Measurements from ENCODE around the gene SIN3B. TPM values are rescaled to one million over a fixed set of nuclear protein-coding genes. Genes with fewer than 3 reads are reported as not detected.

Gene SIN3B
- total and polyA plus RNA-seq, 2 donors (not counting 1 experiment from before 2014, with no cell fraction given) = 118 to 138 TPM

DNA sequence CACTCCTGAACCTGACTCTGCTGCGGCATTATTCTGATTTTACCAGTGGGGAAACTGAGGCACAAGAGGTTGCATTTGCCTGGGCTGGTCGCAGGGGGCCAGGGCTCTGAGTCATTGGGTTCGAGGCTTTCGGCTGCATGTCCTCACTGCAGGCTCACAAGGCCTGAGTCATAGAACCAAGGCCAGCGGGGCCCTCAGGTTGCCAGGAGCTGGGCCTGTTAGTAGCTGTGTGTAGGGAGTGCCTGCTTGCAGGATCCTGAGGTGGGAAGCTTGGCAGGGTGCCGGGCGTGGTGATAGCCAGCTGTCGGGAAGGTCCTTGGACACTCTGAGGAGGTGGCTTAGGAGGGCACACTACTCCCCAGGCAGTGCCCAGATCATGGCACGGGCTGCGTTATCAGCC lies 38.0 kb downstream of the SIN3B start:
- no peak for DNase-seq
- no peaks in the 10 kb centered on the region for H3K9me3 Mint-ChIP-seq (ENCODE audit: insufficient read depth)
- intact Hi-C loops (cut with micrococcal nuclease) = no loop called here
- Histone ChIP-seq H4K20me1 (ENCODE audit: control insufficient read depth, insufficient read depth, low read length, poor library complexity, severe bottlenecking) (peaks cover 8% of the 10 kb centered on the region), H3K4me1 (ENCODE audit: control insufficient read depth in 2 of 2, insufficient read depth in 2 of 2, low read length in 2 of 2) (peaks cover 7 to 9% of the 10 kb centered on the region in 2 donors), H3K9me3 (ENCODE audit: control extremely low read depth in 1 of 3, control insufficient read depth in 2 of 3, insufficient read depth in 1 of 3, low read length in 2 of 3) (no peaks in the 10 kb centered on the region), H3K4me2 (replicated peaks; ENCODE audit: low read depth, low read length, poor library complexity, severe bottlenecking) (no peak overlapping the region), H3K79me2 (ENCODE audit: control insufficient read depth, insufficient read depth, low read length) (peaks cover 38% of the 10 kb centered on the region), H3K36me3 (replicated peaks in 1 of 2; ENCODE audit: control extremely low read depth in 1 of 2, control insufficient read depth in 1 of 2, extremely low read depth in 1 of 2, insufficient read depth in 2 of 2, low read length in 1 of 2) (peaks cover 0 to 86% of the 10 kb centered on the region in 2 experiments), H2AFZ (ENCODE audit: insufficient read depth, low read depth, low read length, poor library complexity, severe bottlenecking) (no peak overlapping the region), H3K27ac (ENCODE audit: low read length in 2 of 2) (no peak overlapping the region), H3K27me3 (replicated peaks in 1 of 4; ENCODE audit: control extremely low read depth in 1 of 4, control insufficient read depth in 3 of 4, insufficient read depth in 4 of 4, low read length in 3 of 4) (no peaks in the 10 kb centered on the region), H3K4me3 (ENCODE audit: control extremely low read depth in 1 of 5, extremely low read depth in 1 of 5, insufficient read depth in 1 of 5, low read depth in 2 of 5, low read length in 4 of 5) (no peak overlapping the region), H3K9ac (ENCODE audit: low read length) (no peak overlapping the region)
- H3K27ac Mint-ChIP-seq = no peak overlapping the region
- ATAC-seq (ENCODE audit: low read depth) = no peak
- H3K4me3 Mint-ChIP-seq = no peak overlapping the region
- H3K27me3 Mint-ChIP-seq = no peaks in the 10 kb centered on the region
- 97% methylated on average over 10 of the region's 10 CpGs for WGBS (ENCODE audit: insufficient coverage)
- ChIA-PET POLR2A (no interaction called here), CTCF (no interaction called here)
- TF ChIP-seq EZH2 (IDR thresholded peaks at IDR 0.05; ENCODE audit: borderline replicate concordance, insufficient read depth, low read depth, low read length, poor library complexity, severe bottlenecking) = no peak
- peaks cover 9% of the 10 kb centered on the region for H3K4me1 Mint-ChIP-seq

DNA sequence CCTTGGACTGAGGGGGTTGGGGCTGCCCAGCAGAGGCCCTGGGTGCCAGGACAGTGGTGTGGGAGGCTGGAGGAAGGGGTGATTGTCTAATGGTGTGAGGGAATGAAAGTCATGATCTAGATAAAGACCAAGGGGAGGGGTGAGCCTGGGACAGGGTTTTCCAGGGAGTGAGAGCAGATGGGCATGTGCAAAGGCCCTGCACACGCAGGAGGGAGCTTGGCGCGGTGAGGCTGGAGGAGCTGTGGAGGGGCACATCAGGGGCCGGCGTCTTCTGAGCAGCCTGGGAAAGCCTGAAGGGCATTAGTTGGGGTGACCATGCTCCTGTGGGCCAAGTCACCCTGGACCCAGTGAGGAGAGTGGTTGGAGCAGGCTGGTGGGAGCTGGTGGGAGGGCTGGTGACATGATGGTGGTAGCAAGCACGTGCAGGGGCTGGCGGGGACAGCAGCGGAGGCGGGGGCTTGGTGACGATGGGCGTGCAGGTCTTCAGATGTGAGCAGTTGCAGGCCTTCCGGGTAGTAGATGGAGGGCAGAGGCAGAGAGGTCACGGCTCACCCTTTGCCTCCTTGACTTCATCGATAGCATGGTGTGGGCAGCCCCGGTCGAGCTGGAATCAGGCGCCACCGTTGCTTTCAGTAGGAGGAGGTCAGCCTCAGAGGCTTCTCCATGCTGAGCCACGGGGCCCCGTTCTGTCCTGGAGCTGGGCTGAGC lies 39.4 kb downstream of the SIN3B start:
- TF ChIP-seq, protein P1, sequence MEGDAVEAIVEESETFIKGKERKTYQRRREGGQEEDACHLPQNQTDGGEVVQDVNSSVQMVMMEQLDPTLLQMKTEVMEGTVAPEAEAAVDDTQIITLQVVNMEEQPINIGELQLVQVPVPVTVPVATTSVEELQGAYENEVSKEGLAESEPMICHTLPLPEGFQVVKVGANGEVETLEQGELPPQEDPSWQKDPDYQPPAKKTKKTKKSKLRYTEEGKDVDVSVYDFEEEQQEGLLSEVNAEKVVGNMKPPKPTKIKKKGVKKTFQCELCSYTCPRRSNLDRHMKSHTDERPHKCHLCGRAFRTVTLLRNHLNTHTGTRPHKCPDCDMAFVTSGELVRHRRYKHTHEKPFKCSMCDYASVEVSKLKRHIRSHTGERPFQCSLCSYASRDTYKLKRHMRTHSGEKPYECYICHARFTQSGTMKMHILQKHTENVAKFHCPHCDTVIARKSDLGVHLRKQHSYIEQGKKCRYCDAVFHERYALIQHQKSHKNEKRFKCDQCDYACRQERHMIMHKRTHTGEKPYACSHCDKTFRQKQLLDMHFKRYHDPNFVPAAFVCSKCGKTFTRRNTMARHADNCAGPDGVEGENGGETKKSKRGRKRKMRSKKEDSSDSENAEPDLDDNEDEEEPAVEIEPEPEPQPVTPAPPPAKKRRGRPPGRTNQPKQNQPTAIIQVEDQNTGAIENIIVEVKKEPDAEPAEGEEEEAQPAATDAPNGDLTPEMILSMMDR (IDR thresholded peaks at IDR 0.05) = no peak
- no peak for TF ChIP-seq EZH2 (IDR thresholded peaks at IDR 0.05; ENCODE audit: borderline replicate concordance, insufficient read depth, low read depth, low read length, poor library complexity, severe bottlenecking)
- DNase-seq (no peak), ATAC-seq (ENCODE audit: low read depth) (no peak)
- Mint-ChIP-seq H3K27ac (peak overlapping the region; percentile 15), H3K4me1 (no peaks in the 10 kb centered on the region), H3K9me3 (ENCODE audit: insufficient read depth) (no peaks in the 10 kb centered on the region), H3K27me3 (no peaks in the 10 kb centered on the region), H3K4me3 (no peak overlapping the region)
- Histone ChIP-seq H2AFZ (ENCODE audit: insufficient read depth, low read depth, low read length, poor library complexity, severe bottlenecking) (no peak overlapping the region), H3K36me3 (replicated peaks in 1 of 2; ENCODE audit: control extremely low read depth in 1 of 2, control insufficient read depth in 1 of 2, extremely low read depth in 1 of 2, insufficient read depth in 2 of 2, low read length in 1 of 2) (peaks cover 0 to 80% of the 10 kb centered on the region in 2 experiments), H3K9me3 (ENCODE audit: control extremely low read depth in 1 of 3, control insufficient read depth in 2 of 3, insufficient read depth in 1 of 3, low read length in 2 of 3) (no peaks in the 10 kb centered on the region), H3K27ac (ENCODE audit: low read length in 2 of 2) (no peak overlapping the region), H4K20me1 (ENCODE audit: control insufficient read depth, insufficient read depth, low read length, poor library complexity, severe bottlenecking) (peaks cover 11% of the 10 kb centered on the region), H3K9ac (ENCODE audit: low read length) (no peak overlapping the region), H3K4me2 (replicated peaks; ENCODE audit: low read depth, low read length, poor library complexity, severe bottlenecking) (no peak overlapping the region), H3K4me3 (ENCODE audit: control extremely low read depth in 1 of 5, extremely low read depth in 1 of 5, insufficient read depth in 1 of 5, low read depth in 2 of 5, low read length in 4 of 5) (no peak overlapping the region), H3K79me2 (ENCODE audit: control insufficient read depth, insufficient read depth, low read length) (peaks cover 45% of the 10 kb centered on the region), H3K4me1 (ENCODE audit: control insufficient read depth in 2 of 2, insufficient read depth in 2 of 2, low read length in 2 of 2) (no peaks in the 10 kb centered on the region), H3K27me3 (replicated peaks in 1 of 4; ENCODE audit: control extremely low read depth in 1 of 4, control insufficient read depth in 3 of 4, insufficient read depth in 4 of 4, low read length in 3 of 4) (no peaks in the 10 kb centered on the region)
- ChIA-PET POLR2A (no interaction called here), CTCF (no interaction called here)
- intact Hi-C loops (cut with micrococcal nuclease) = no loop called here
- WGBS (ENCODE audit: insufficient coverage) = over 99% methylated on average over 20 of the region's 20 CpGs

Data from B cell (primary cell).